Measurements from ENCODE around the gene MIGA1. TPM values are rescaled to one million over a fixed set of nuclear protein-coding genes. Genes with fewer than 3 reads are reported as not detected.

MIGA1 gene
- total and polyA plus RNA-seq, 9 of the 15 experiments (the other 6 are each of a cell fraction or from before 2014, with no cell fraction given): 1.6 to 5.1 (median 2.9) TPM

- no peak for TF ChIP-seq IRF1 (CRISPR knock-in tag; IDR thresholded peaks at IDR 0.05; ENCODE audit: borderline replicate concordance)
- no peak for TF ChIP-seq MLX (CRISPR knock-in tag; conservative IDR thresholded peaks at IDR 0.05)
- no peak for TF ChIP-seq MBD1 (CRISPR knock-in tag; IDR thresholded peaks at IDR 0.05)
- TF ChIP-seq POLR2A (conservative IDR thresholded peaks at IDR 0.05): no peak
- TF ChIP-seq PKNOX1 (IDR thresholded peaks at IDR 0.05): peak; percentile 72
- peak; percentile 66; the same call in 1 of the 2 replicates for TF ChIP-seq SOX6 (IDR thresholded peaks at IDR 0.05)
- TF ChIP-seq ZNF444 (CRISPR knock-in tag; IDR thresholded peaks at IDR 0.05): no peak
- no peak for TF ChIP-seq PBX2 (CRISPR knock-in tag; IDR thresholded peaks at IDR 0.05; ENCODE audit: low read depth)
- peak; percentile 45; the same call in 1 of the 2 replicates for TF ChIP-seq PBX2 (tag; conservative IDR thresholded peaks at IDR 0.05; ENCODE audit: low read depth)
- TF ChIP-seq HOXB6 (CRISPR knock-in tag; IDR thresholded peaks at IDR 0.05; ENCODE audit: borderline replicate concordance): no peak
- no peak for TF ChIP-seq SMARCA4 (IDR thresholded peaks at IDR 0.05)
- TF ChIP-seq PHF21A (IDR thresholded peaks at IDR 0.05; ENCODE audit: borderline replicate concordance, low read depth): no peak
- peak; percentile 64 for TF ChIP-seq CBFA2T3 (IDR thresholded peaks at IDR 0.05)
- TF ChIP-seq ZNF395 (CRISPR knock-in tag; IDR thresholded peaks at IDR 0.05): no peak
- TF ChIP-seq ZNF785 (CRISPR knock-in tag; IDR thresholded peaks at IDR 0.05): no peak
- TF ChIP-seq ZBTB8A (IDR thresholded peaks at IDR 0.05; ENCODE audit: partially characterized antibody): no peak
- no peak for TF ChIP-seq MBD2 (IDR thresholded peaks at IDR 0.05; ENCODE audit: borderline replicate concordance, low read depth)
- TF ChIP-seq ZNF280B (CRISPR knock-in tag; IDR thresholded peaks at IDR 0.05): no peak
- no peak for TF ChIP-seq MAZ (CRISPR knock-in tag; conservative IDR thresholded peaks at IDR 0.05 in 1 of 2, IDR thresholded peaks at IDR 0.05 in 1 of 2)
- TF ChIP-seq LCOR (CRISPR knock-in tag; IDR thresholded peaks at IDR 0.05): no peak
Measured at GRCh38 chr1:77732090-77732489, 47.4 kb upstream of the MIGA1 start (continued).

Data from K562 (cell line).